Right forelimb (tissue), 1 donor: Measurements from ENCODE around the gene ABHD8.

Source experiments
- DNase-seq: peaks from one replicate; pipeline ENCODE4 v3.0.0-alpha.2; 2018

The ABHD8 gene, protein sequence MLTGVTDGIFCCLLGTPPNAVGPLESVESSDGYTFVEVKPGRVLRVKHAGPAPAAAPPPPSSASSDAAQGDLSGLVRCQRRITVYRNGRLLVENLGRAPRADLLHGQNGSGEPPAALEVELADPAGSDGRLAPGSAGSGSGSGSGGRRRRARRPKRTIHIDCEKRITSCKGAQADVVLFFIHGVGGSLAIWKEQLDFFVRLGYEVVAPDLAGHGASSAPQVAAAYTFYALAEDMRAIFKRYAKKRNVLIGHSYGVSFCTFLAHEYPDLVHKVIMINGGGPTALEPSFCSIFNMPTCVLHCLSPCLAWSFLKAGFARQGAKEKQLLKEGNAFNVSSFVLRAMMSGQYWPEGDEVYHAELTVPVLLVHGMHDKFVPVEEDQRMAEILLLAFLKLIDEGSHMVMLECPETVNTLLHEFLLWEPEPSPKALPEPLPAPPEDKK

GRCh38 chr19:17303167-17303939, at the start of gene ABHD8:
ABHD8 (minus strand) TSS chr19:17303425; CDS start chr19:17301616, 1,809 bp downstream.
- peak; percentile 98 for DNase-seq

GRCh38 chr19:17352608-17353280, 49.5 kb upstream of the ABHD8 start:
- no peak for DNase-seq

- no peak for DNase-seq
Measured at GRCh38 chr19:17351815-17352435, 48.7 kb upstream of the ABHD8 start.

DNA sequence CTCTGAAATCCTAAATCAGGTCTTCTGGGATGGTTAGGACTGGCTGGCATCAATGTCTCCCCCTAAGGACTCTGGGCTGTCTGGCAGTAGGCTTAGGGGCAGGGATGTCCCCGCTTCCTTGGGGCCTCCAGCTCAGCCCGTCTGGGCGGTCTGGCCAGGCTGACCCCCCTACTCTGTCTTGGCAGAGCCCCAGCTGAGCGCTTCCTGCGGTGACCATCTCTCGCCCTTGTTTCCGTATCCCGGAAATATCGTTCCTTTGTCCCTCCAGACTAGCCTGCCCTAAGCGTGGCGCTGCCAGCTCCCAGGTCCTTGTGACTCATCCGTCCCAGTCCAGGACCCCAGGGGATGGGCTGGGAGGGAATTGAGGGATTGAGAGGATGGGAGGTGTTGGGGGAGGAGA, 45.5 kb upstream of the ABHD8 start:
- DNase-seq, result peak; percentile 69

- DNase-seq, result no peak
Measured at GRCh38 chr19:17347877-17348276, 44.7 kb upstream of the ABHD8 start.

DNA sequence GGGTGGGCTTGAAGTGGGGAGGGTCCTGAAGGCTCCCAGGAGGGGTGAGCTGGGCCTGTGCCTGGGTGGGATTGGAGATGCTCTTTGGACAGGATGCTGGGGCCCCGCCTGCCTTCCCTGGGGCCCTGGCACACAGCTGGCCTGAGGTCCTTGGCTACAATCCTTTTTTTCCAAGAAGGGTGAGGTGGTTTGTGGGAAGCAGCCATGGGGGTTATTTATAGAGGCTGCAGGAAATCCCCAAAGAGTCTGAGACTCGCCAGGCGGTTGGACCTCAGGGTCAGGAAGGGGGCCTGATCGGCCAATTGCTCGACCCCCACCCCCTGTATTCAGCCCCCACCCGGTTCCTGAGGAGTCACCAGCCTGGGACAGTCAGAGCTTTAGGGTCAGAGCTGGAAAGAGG, 44.1 kb upstream of the ABHD8 start:
- no peak for DNase-seq

- DNase-seq, result peak; percentile 86
Measured at GRCh38 chr19:17346109-17346671, 43.0 kb upstream of the ABHD8 start.

GRCh38 chr19:17341845-17342244, 38.6 kb upstream of the ABHD8 start:
- no peak for DNase-seq

- no peak for DNase-seq
Measured at GRCh38 chr19:17341386-17341785, 38.2 kb upstream of the ABHD8 start.

- DNase-seq, result no peak
Measured at GRCh38 chr19:17340871-17341357, 37.7 kb upstream of the ABHD8 start.

DNA sequence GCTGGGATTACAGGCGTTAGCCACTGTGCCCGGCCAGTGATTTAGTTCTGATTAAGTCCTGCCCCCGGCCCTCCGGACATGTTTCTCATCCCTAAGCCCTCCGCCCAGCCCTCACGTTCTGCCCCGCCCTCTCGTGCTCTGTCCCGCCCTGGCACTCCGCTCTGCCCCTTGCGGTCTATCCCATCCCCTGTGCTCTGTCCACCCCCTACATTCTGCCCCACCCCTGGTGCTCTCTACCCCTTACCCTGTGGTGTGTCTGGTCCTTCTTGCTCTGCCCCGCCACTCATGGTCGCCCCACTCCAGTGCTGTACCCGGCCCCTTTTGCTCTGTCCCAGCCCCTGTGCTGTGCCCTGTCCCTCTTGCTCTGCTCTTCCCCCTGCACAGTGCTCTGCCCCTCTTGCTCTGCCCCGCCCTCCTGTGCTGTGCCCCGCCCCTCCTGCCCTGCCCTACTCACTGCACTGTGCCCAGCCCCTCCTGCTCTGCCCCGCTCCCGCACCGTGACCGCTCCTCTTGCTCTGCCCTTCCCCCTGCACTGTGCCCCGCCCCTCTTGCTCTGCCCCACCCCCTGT, 37.2 kb upstream of the ABHD8 start:
- no peak for DNase-seq

- DNase-seq, result no peak
Measured at GRCh38 chr19:17339088-17339741, 36.0 kb upstream of the ABHD8 start.

DNA sequence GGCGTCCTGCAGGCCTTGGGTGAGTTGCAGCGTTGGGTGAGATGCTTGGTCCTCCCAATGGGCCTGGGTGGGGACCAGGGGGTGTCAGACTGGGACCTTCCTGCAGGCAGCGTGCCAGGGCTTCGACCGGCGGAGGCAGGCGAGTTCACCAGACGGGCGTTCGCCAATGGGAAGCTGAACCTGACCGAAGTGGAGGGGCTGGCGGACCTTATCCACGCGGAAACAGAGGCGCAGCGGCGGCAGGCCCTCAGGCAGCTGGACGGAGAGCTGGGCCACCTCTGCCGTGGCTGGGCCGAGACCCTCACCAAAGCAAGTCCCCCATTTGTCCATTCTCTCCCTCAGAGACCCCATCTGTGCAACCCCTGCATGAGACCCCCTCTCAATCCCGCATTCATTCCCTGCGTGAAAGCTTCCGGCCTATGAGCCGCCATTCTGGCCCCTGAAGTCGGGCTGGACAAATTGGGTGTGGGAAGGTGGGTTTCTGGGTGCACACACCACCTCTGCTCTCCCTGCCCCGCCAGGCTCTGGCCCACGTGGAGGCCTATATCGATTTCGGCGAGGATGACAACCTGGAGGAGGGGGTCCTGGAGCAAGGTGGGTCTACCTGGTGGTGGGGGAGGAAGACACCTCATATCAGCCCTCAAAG, 35.3 kb upstream of the ABHD8 start:
- no peak for DNase-seq

GRCh38 chr19:17337675-17338432, 34.6 kb upstream of the ABHD8 start:
- DNase-seq, result no peak

GRCh38 chr19:17336872-17337674, 33.8 kb upstream of the ABHD8 start, which contains the start of gene GTPBP3:
GTPBP3 (plus strand) TSS chr19:17337553; CDS start chr19:17337612, 59 bp downstream.
- peak; percentile 94 for DNase-seq

- DNase-seq, result no peak
Measured at GRCh38 chr19:17335575-17335974, 32.4 kb upstream of the ABHD8 start.

DNA sequence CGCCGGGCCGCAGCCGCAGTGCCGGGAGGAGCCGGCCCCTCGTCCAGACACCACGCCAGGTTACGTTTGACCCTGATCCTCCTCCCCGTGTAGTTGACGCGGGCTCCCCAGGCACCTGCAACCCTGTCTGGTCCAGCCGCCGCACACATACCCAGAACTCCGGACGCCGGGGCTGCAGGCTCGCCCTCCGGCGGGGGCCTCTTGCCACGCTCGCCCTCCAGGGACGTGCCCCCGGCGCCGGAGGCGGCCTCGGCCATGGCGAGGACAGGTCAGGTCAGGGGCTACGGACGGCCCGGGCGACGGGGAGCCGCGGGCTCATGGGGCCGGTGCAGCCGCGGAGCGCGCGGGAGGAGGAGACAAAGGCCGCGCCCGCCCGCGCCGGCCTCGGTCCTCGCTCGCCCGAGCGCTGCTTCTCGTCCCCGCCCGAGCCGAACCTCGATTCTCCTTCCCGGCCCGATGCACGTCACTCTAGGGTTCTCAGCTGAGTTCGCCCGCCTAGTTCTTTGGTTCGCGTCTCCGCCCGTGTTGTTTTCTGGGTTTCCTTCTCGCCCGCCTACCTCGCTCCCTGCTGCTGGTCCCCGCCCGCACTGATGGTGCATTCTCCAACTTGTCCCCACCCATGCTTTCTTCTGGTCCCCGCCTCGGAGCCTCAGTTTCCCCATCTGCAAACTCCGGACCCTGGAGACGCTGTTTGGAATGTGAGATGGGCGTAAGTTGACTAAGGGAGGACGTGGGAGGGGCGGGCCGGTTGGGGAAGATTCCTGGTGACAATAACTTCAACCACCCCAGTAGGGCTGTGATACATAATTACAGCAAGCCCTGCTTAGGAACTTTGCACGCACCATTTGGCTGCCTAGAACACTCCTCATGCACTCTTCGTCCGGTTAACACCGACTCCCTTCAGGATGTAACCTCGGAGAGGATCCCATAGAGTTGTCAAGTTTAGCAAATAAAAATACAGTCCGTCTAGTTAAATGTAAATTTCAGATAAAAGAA, 31.5 kb upstream of the ABHD8 start, which contains the start of gene ANO8:
TSS of gene ANO8 (minus strand) at position 442 of the 996 bp plus-strand sequence. CDS start at position 257, 185 bp downstream.
- peak; percentile 97 for DNase-seq
